Left forelimb (tissue), 1 donor: Measurements from ENCODE around the gene RBM20.

Experiments used
- DNase-seq: peaks from one replicate; pipeline ENCODE4 v3.0.0-alpha.2; 2018; ENCODE audit warnings: low spot score

Gene RBM20

DNA sequence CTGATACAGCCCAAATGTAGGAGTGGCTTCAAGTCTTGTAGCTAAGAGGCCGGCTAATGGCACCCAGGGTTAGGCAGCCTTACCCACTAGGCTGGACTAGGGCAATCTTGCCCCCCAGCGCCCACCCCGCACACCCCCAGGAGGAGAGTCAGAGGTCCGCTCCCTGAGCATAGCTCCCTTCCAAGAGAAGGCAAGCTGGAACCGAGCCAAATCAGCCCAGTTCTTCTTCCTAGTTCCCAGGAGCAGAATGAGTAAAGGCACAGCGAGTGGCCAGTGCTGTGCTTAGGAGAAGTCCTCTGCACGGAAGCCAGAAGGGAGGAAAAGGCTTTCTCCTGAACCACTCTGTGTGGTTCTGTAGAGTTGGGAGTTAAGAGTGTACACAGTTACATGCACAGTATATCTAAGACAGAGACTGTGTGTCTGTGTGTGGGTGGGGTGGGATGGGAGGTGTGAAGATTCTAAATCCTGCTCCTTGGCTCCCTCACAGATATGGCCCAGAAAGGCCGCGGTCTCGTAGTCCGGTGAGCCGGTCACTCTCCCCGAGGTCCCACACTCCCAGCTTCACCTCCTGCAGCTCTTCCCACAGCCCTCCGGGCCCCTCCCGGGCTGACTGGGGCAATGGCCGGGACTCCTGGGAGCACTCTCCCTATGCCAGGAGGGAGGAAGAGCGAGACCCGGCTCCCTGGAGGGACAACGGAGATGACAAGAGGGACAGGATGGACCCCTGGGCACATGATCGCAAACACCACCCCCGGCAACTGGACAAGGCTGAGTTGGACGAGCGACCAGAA, 167.8 kb downstream of the RBM20 start:
- no peak for DNase-seq

DNA sequence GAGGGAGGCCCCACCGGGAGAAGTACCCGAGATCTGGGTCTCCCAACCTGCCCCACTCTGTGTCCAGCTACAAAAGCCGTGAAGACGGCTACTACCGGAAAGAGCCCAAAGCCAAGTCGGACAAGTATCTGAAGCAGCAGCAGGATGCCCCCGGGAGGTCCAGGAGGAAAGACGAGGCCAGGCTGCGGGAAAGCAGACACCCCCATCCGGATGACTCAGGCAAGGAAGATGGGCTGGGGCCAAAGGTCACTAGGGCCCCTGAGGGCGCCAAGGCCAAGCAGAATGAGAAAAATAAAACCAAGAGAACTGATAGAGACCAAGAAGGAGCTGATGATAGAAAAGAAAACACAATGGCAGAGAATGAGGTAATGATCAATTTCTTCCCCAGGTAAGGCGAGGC, 168.4 kb downstream of the RBM20 start:
- DNase-seq = no peak

- DNase-seq = no peak
Measured at GRCh38 chr10:110813743-110814472, 169.8 kb downstream of the RBM20 start.

DNA sequence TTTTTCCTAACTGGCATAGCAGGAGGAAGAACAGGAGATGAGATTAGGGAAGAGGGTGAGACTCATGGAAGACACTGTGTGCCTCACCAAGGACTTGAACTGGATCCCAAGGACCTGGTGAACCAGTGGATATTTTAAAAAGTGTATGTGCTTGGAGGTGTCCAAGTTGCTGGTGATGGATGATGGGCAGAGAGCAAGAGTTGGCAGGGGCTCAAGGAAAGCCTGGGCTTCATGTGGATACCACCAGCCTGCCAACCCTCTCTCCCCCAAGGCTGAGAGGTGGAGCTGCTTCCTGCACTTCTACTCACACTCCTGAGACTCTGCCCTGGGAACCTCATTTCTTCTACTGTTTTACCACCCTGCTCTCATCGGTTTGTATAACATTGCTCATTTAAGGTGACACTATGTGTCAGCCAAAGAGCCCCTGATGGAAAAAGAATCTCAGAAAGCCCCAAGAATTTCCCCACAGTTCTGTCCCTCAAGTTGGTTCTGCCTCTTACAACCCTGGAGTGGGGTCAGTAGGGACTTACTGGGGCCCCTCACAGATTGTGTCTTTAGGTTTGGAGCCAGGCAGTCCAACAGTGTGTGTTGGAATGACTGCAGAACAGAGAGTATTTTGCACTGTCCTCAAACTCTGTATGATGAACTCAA, 171.3 kb downstream of the RBM20 start:
- no peak for DNase-seq

- no peak for DNase-seq
Measured at GRCh38 chr10:110817614-110818013, 173.5 kb downstream of the RBM20 start.

DNA sequence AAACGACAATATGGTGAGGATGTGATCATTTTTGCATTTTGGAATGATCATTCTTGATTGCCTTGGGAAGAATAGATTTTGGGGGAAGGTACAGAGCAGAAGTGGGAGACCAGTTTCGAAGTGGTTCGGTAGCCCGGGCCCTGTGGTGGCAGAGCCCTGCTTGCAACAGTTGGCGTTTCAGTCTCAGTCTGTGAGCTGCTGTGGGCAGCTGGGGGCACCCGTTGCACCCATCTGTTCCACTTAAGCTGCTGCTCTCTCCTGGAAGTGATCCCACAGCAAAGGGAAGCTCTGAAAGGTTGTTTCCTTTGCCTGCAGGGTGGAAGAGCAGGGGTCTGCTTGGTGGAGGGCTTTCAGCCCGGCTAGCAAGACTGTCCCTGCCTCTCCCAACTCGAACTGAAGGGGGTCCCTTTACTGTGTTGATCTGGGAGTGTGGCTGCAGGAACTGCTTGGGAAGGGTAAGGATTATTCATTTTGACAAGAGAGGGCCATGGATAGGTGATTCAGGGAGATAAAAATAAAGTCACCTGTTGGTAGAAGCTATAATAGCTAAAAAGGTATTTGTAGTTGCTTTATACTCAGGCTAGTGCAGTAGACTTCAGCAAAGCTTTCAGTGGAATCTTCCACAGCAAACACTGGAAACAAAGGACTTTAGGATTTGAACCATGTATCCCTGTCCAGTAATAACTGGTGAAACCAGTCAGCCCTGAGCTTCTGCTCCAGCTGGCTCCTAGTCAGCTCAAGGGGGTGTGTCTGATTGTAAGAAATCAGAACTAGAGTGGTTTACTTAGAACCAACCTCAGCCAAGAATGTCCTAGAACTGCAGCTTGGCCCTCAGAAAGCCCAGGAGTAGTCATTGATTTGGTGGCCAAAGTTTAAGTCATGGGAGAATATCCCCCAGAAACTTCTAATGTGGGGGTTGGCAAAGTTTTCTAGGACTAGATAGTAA, 174.4 kb downstream of the RBM20 start:
- DNase-seq = no peak

DNA sequence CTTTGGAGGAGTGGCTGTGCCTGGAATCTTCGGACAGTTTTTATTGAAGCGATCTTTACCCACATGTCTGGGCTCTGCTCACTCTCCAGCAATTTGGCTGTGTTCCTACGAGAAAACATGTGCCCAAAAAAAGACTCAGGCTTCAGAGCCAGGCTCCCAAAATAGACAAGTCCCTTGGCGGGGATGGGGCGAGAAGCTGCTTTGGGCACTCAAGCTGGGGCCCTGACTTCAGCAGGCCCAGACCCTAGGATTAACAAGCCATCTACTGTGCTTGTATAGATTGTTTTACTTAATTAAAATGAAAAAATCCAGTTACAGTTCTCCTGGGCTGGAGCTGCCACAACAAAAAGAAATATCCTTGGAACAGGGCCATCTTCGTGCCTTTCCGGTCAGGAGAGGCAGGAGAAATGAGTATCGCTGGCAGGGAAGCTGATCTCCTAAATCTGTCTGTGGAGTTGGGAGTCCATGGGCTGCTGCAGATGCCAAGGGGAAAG, 176.2 kb downstream of the RBM20 start:
- no peak for DNase-seq

- no peak for DNase-seq
Measured at GRCh38 chr10:110821508-110821907, 177.4 kb downstream of the RBM20 start.

DNA sequence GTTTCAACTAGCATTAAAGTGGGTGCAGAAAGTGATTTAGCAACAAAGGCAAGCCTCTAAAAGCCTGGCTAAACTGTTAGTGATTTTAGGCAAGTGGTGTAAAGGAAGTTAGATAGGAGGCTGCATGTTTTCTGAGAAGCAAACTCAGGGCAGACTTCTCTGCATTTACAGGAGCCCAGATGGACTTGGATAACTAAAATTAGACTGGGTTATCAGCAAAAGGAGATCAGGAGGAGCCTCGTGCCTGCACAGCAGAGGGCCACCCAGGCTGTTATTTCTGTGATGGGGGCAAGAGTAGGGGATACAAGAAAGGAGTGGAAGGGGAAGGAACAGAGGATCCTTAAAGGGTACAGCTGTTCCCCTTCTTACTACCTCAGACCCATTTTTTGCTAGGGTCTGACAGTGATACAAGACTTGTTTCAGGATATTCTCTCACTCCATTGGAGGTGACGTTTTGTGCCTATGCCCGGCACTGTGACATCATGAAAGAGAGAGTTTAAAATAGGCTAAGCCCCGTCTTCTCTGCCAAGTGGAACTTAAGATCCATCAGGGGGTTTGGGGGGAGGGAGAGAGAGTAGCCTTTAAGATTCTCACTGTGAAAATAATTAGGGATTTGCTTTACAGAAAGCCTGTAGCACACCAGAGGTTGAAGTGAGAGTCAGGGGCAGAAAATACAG, 178.0 kb downstream of the RBM20 start:
- no peak for DNase-seq

DNA sequence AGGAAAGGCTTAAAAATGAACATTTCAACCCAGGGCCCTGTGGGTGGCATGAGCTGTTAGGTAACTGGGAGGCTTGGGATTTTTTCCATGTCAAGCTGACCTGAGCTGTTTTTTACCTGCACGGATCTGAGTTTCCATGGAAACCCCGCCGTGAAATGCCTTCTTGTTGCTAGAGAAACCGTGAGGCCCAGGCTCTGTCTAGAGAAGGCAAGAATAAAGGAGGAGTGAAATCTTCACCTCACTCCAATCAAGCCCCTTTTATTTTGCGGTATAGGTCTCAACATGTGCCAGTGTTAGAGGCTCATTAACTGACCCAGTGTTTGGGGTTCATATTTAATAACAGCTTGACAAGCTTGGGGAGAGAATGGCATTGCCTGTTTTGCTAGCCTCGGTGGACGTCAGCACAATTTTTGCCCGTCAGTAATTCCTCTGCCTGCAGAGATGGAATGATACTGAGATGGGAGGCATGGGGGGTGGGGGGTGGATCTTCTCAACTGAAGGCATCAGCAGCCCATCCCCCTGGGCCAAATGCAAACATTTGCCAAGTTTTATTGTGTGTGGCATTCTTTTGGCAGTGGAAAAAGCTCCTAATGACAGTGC, 178.7 kb downstream of the RBM20 start:
- no peak for DNase-seq

- no peak for DNase-seq
Measured at GRCh38 chr10:110824152-110824441, 180.0 kb downstream of the RBM20 start.

GRCh38 chr10:110824660-110825059, 180.5 kb downstream of the RBM20 start:
- no peak for DNase-seq

DNA sequence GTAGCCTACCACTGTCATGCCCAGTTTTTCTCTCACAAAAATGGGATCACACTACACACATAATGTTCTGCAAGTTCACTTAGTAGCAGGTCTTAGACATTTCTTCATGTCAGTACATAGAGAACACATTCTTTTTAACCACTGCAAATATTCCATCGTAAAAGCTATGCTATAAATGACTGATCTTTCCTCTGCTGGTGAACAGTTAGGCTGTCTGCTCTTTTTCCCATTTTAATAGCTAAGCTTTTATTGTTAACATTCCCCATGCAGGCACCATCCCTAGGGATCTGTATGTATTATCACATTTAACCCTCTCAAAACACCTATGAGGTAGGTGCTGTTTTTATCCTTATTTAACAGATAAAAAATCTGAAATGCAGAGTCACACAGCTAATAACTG, 181.4 kb downstream of the RBM20 start:
- DNase-seq = no peak

GRCh38 chr10:110827410-110827809, 183.3 kb downstream of the RBM20 start:
- no peak for DNase-seq

DNA sequence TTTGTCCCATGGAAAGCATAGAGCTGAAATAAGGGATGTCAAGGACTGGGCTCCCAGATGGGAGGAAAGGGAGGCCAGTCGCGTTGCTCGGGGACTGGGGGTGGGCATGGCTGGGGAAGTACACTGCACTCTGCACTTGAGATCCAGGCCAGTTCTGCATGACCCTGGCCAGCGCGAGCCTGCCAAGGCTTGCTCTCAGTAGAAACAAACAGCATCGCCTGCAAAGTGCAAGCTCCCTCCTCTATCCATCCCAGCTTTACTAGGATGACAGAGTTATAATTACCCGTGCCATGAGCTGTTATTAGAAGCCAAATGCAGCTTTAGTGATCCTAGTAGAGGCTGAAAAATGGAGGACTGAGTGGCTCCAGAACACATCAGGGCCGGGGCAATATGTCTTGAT, 183.7 kb downstream of the RBM20 start:
- no peak for DNase-seq

- DNase-seq = no peak
Measured at GRCh38 chr10:110828525-110828924, 184.4 kb downstream of the RBM20 start.

GRCh38 chr10:110829721-110830410, 185.7 kb downstream of the RBM20 start:
- DNase-seq = no peak

- no peak for DNase-seq
Measured at GRCh38 chr10:110833234-110833940, 189.3 kb downstream of the RBM20 start.

- no peak for DNase-seq
Measured at GRCh38 chr10:110833941-110834628, 189.9 kb downstream of the RBM20 start.
